Mesendoderm (in vitro differentiated cells): ENCODE data around the gene CHMP2A. TPM values are rescaled to one million over a fixed set of nuclear protein-coding genes. Genes with fewer than 3 reads are reported as not detected.
A peak's percentile ranks its signal among the peaks of the same experiment; 100 is the strongest.

ENCODE experiments used
- DNase-seq: peaks from one replicate; pipeline ENCODE4 v3.0.0; 2013
- H2AK5ac ChIP-seq: 2 replicates; pipeline ENCODE4 v1.6.1; 2013; ENCODE audit warnings: low read length, inconsistent platforms
- H2BK120ac ChIP-seq: 2 replicates; pipeline ENCODE4 v1.6.1; 2013; ENCODE audit warnings: low read depth, mild to moderate bottlenecking, low read length, moderate library complexity, mixed read lengths
- H2BK15ac ChIP-seq: replicated peaks from 2 replicates; pipeline ENCODE4 v1.6.1; 2013; ENCODE audit warnings: low read depth, mild to moderate bottlenecking, moderate library complexity
- H2BK5ac ChIP-seq: 2 replicates; pipeline ENCODE4 v1.6.1; 2013; ENCODE audit warnings: low read length, inconsistent platforms
- H3K18ac ChIP-seq: 2 replicates; pipeline ENCODE4 v1.6.1; 2013; ENCODE audit warnings: mild to moderate bottlenecking, low read length, mixed read lengths
- H3K23ac ChIP-seq: one replicate; pipeline ENCODE4 v1.6.1; 2013; ENCODE audit warnings: low read length
- H3K27ac ChIP-seq: 2 replicates; pipeline ENCODE4 v1.5.1; 2013; ENCODE audit warnings: low read depth, mild to moderate bottlenecking, inconsistent platforms, low read length, moderate library complexity
- H3K27me3 ChIP-seq: 2 replicates; pipeline ENCODE4 v1.6.1; 2013; ENCODE audit warnings: low read length, control low read depth, mild to moderate bottlenecking, inconsistent platforms; ENCODE audit not compliant: insufficient read depth, poor library complexity
- H3K36me3 ChIP-seq: 2 replicates; pipeline ENCODE4 v1.6.1; 2013; ENCODE audit warnings: low read length, inconsistent platforms; ENCODE audit not compliant: control insufficient read depth, insufficient read depth
- H3K4ac ChIP-seq: one replicate; pipeline ENCODE4 v1.6.1; 2013; ENCODE audit warnings: low read depth, mild to moderate bottlenecking, low read length, moderate library complexity
- H3K4me1 ChIP-seq: 2 replicates; pipeline ENCODE4 v1.6.1; 2013; ENCODE audit warnings: low read depth, low read length, inconsistent platforms; ENCODE audit not compliant: control insufficient read depth
- H3K4me2 ChIP-seq: 2 replicates; pipeline ENCODE4 v1.6.1; 2013; ENCODE audit warnings: low read length
- H3K4me3 ChIP-seq: 2 replicates; pipeline ENCODE4 v1.5.1; 2013; ENCODE audit warnings: mild to moderate bottlenecking, low read length
- H3K56ac ChIP-seq: one replicate; pipeline ENCODE4 v1.6.1; 2013; ENCODE audit warnings: low read length
- H3K79me1 ChIP-seq: 2 replicates; pipeline ENCODE4 v1.6.1; 2013; ENCODE audit warnings: low read length, inconsistent platforms
- H3K79me2 ChIP-seq: 2 replicates; pipeline ENCODE4 v1.6.1; 2013; ENCODE audit warnings: mild to moderate bottlenecking, low read length; ENCODE audit not compliant: control insufficient read depth, insufficient read depth
- H3K9ac ChIP-seq: 2 replicates; pipeline ENCODE4 v1.6.1; 2013; ENCODE audit warnings: low read length, inconsistent platforms
- H4K5ac ChIP-seq: one replicate; pipeline ENCODE4 v1.6.1; 2013; ENCODE audit warnings: low read length
- H4K8ac ChIP-seq: one replicate; pipeline ENCODE4 v1.6.1; 2013; ENCODE audit warnings: low read depth, mild to moderate bottlenecking, control low read depth, low read length, moderate library complexity
- WGBS: extraction: QIAGEN DNeasy Blood & Tissue Kit; methylation state at CpG from one replicate; pipeline ENCODE4 v1.1.7; 2013; ENCODE audit warnings: low lambda C conversion rate, missing lambda C conversion rate; ENCODE audit not compliant: insufficient coverage; ENCODE audit errors: extremely low coverage; 5-methylcytosine and 5-hydroxymethylcytosine counted together
- polyA plus RNA-seq, 2 experiments: library from polyadenylated mRNA; stranded (reverse); fragments of 200-250 nt; gene quantifications; one replicate each; pipeline ENCODE4 v1.2.3, GENCODE V29; 2013

Gene CHMP2A
- polyA plus RNA-seq (2013, experiment 1 of 2), result 60.0 TPM
- 58.5 TPM for polyA plus RNA-seq (2013, experiment 2 of 2)

- peak within 1 kb of the TSS; percentile 72 for H4K5ac ChIP-seq
- H3K23ac ChIP-seq, result peak within 1 kb of the TSS; percentile 57
- peak within 1 kb of the TSS; percentile 8 for H3K4ac ChIP-seq
- peaks cover 26% of the 10 kb centered on the region for H3K79me2 ChIP-seq
- WGBS, result no CpG with 5 or more reads among the region's 69 CpGs
- peak within 1 kb of the TSS; percentile 98 for H3K9ac ChIP-seq
- H4K8ac ChIP-seq, result peak within 1 kb of the TSS; percentile 70
- no peak within 1 kb of the TSS for H2BK15ac ChIP-seq
- peak within 1 kb of the TSS; percentile 98 for H3K56ac ChIP-seq
- H2BK120ac ChIP-seq, result no peak within 1 kb of the TSS
- H3K27me3 ChIP-seq, result no peaks in the 10 kb centered on the region
- H3K4me3 ChIP-seq, result peak within 1 kb of the TSS; percentile 81
- H3K27ac ChIP-seq, result peak within 1 kb of the TSS; percentile 84
- H3K4me1 ChIP-seq, result peaks cover 6% of the 10 kb centered on the region
- DNase-seq, result peak; percentile 98
- peaks cover 14% of the 10 kb centered on the region for H3K79me1 ChIP-seq
- peak within 1 kb of the TSS; percentile 99 for H2AK5ac ChIP-seq
- peak within 1 kb of the TSS; percentile 81 for H2BK5ac ChIP-seq
- no peak within 1 kb of the TSS for H3K18ac ChIP-seq
- peak within 1 kb of the TSS; percentile 99 for H3K4me2 ChIP-seq
- H3K36me3 ChIP-seq, result peaks cover 18% of the 10 kb centered on the region
These were observed at the start of gene CHMP2A for GRCh38 chr19:58554494-58555368. TSS of gene CHMP2A (minus strand) at chr19:58555105. CDS start at chr19:58554212, 893 bp downstream.

DNA sequence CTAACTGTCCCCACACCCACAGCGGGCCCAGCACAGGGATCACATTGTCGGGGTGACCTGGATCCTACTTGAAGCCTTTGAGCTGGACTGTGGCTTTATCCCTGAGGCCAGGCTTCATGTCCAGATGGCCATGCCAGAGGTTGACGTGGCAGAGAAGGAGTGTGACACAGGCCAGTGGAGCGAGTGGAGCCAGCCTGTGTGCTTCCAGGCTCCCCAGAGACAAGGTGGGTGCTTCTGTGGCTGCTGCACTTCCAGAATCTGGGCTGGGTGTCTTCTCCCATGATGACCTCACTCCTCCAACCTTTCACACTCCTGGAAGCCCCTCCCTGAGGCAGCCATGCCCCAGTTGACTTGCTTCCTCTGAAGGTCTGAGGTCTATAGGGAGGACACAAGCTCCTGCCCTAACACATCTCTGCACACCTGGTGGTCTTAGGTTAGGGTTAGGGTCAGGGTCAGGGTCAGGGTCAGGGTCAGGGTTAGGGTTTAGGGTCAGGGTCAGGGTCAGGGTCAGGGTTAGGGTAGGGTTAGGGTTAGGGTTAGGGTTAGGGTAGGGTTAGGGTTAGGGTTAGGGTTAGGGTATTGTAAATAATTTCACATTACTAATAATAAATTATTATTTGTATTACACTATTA is 31.3 kb upstream of the CHMP2A start:
- peak; percentile 37 for DNase-seq

DNA sequence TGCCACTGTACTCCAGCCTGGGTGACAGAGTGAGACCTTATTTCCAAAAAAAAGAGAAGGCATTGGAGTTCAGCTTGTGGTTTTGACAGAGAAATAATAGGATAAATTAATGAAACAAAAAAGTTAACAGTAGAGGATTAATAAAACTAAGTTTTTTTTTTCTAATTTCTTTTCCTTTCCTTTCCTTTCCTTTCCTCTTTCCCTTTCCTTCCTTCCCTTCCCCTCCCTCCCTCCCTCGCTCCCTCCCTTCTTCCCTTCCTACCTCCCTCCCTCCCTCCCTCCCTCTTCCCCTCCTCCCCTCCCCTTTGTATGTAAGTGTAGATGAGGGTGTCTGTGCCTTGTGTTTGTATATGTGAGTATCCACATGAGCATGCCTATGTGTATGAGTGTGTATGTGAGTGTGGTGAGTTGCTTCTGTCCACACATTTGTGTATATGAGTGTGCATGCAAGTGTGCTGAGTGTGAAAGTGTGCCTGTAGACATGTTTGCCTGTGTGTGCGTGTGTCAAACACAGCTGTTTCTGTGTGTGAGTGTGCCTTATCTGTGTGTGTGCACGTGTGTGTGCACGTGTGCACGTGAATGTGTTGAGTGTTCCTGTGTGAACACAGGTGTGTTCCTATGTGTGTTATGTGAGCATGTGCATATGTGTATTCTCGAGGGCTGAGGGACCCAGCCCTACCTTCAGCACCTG is 30.7 kb upstream of the CHMP2A start:
- H3K27me3 ChIP-seq, result no peaks in the 10 kb centered on the region

More for the DNA sequence above, 31.3 kb upstream of the CHMP2A start:
- no peaks in the 10 kb centered on the region for H3K79me2 ChIP-seq
- WGBS, result no CpG with 5 or more reads among the region's 4 CpGs
- no peaks in the 10 kb centered on the region for H3K36me3 ChIP-seq
- H3K4me1 ChIP-seq, result no peaks in the 10 kb centered on the region
- no peak overlapping the region for H4K8ac ChIP-seq
- H3K4me2 ChIP-seq, result no peak overlapping the region
- no peak overlapping the region for H2BK5ac ChIP-seq
- H3K56ac ChIP-seq, result no peak overlapping the region
- H3K4me3 ChIP-seq, result no peak overlapping the region
- H3K4ac ChIP-seq, result no peak overlapping the region
- no peak overlapping the region for H2AK5ac ChIP-seq
- no peak overlapping the region for H3K9ac ChIP-seq
- no peak overlapping the region for H2BK120ac ChIP-seq
- H3K27ac ChIP-seq, result no peak overlapping the region
- H3K27me3 ChIP-seq, result no peaks in the 10 kb centered on the region
- no peak overlapping the region for H2BK15ac ChIP-seq
- H4K5ac ChIP-seq, result no peak overlapping the region
- H3K79me1 ChIP-seq, result no peaks in the 10 kb centered on the region
- no peak overlapping the region for H3K18ac ChIP-seq
- H3K23ac ChIP-seq, result no peak overlapping the region

GRCh38 chr19:58584498-58585441 is 29.9 kb upstream of the CHMP2A start:
- H3K4me3 ChIP-seq, result no peak overlapping the region
- no peak overlapping the region for H4K8ac ChIP-seq
- no peaks in the 10 kb centered on the region for H3K36me3 ChIP-seq
- H4K5ac ChIP-seq, result no peak overlapping the region
- WGBS, result no CpG with 5 or more reads among the region's 9 CpGs
- H3K56ac ChIP-seq, result no peak overlapping the region
- no peak overlapping the region for H2BK120ac ChIP-seq
- no peak overlapping the region for H3K18ac ChIP-seq
- no peak overlapping the region for H3K27ac ChIP-seq
- H2AK5ac ChIP-seq, result no peak overlapping the region
- no peak overlapping the region for H3K4ac ChIP-seq
- no peaks in the 10 kb centered on the region for H3K79me2 ChIP-seq
- H3K23ac ChIP-seq, result no peak overlapping the region
- H3K9ac ChIP-seq, result no peak overlapping the region
- no peaks in the 10 kb centered on the region for H3K4me1 ChIP-seq
- H3K4me2 ChIP-seq, result no peak overlapping the region
- no peak overlapping the region for H2BK15ac ChIP-seq
- no peak overlapping the region for H2BK5ac ChIP-seq
- no peak for DNase-seq
- no peaks in the 10 kb centered on the region for H3K79me1 ChIP-seq
- H3K27me3 ChIP-seq, result no peaks in the 10 kb centered on the region

More for the DNA sequence above, 30.7 kb upstream of the CHMP2A start:
- Histone ChIP-seq H3K23ac (no peak overlapping the region), H3K4me3 (no peak overlapping the region), H4K8ac (no peak overlapping the region), H3K79me2 (no peaks in the 10 kb centered on the region), H3K36me3 (no peaks in the 10 kb centered on the region), H3K4me1 (no peaks in the 10 kb centered on the region), H2BK5ac (no peak overlapping the region), H2AK5ac (no peak overlapping the region), H2BK120ac (no peak overlapping the region), H3K9ac (no peak overlapping the region), H3K56ac (no peak overlapping the region), H2BK15ac (no peak overlapping the region), H3K27ac (no peak overlapping the region), H3K4me2 (no peak overlapping the region), H4K5ac (no peak overlapping the region), H3K79me1 (no peaks in the 10 kb centered on the region), H3K4ac (no peak overlapping the region), H3K18ac (no peak overlapping the region)
- no CpG with 5 or more reads among the region's 6 CpGs for WGBS
- DNase-seq, result no peak

GRCh38 chr19:58582985-58583384 is 28.1 kb upstream of the CHMP2A start:
- no peak overlapping the region for H2AK5ac ChIP-seq
- no peak overlapping the region for H3K9ac ChIP-seq
- no peaks in the 10 kb centered on the region for H3K36me3 ChIP-seq
- peaks cover 2% of the 10 kb centered on the region for H3K79me1 ChIP-seq
- no peaks in the 10 kb centered on the region for H3K27me3 ChIP-seq
- no peak overlapping the region for H3K4ac ChIP-seq
- H2BK15ac ChIP-seq, result no peak overlapping the region
- no peak overlapping the region for H3K27ac ChIP-seq
- no peak overlapping the region for H3K4me3 ChIP-seq
- WGBS, result no CpG with 5 or more reads among the region's 6 CpGs
- H3K79me2 ChIP-seq, result no peaks in the 10 kb centered on the region
- no peak overlapping the region for H2BK120ac ChIP-seq
- no peak overlapping the region for H3K23ac ChIP-seq
- no peak overlapping the region for H2BK5ac ChIP-seq
- no peaks in the 10 kb centered on the region for H3K4me1 ChIP-seq
- H3K56ac ChIP-seq, result no peak overlapping the region
- no peak overlapping the region for H4K8ac ChIP-seq
- no peak overlapping the region for H3K4me2 ChIP-seq
- H3K18ac ChIP-seq, result no peak overlapping the region
- no peak for DNase-seq
- no peak overlapping the region for H4K5ac ChIP-seq
